ENCODE results near the gene L3HYPDH. TPM values are rescaled to one million over a fixed set of nuclear protein-coding genes. Genes with fewer than 3 reads are reported as not detected.
"Not testable (repeated sequence)": the region's sequence is repeated elsewhere in the genome, so short reads cannot be mapped to it uniquely, and the experiment has no call there.

Gene L3HYPDH
- polyA plus RNA-seq, 12 donors, result 17.0 to 39.1 (median 26.3) TPM; not detected in 1

DNA sequence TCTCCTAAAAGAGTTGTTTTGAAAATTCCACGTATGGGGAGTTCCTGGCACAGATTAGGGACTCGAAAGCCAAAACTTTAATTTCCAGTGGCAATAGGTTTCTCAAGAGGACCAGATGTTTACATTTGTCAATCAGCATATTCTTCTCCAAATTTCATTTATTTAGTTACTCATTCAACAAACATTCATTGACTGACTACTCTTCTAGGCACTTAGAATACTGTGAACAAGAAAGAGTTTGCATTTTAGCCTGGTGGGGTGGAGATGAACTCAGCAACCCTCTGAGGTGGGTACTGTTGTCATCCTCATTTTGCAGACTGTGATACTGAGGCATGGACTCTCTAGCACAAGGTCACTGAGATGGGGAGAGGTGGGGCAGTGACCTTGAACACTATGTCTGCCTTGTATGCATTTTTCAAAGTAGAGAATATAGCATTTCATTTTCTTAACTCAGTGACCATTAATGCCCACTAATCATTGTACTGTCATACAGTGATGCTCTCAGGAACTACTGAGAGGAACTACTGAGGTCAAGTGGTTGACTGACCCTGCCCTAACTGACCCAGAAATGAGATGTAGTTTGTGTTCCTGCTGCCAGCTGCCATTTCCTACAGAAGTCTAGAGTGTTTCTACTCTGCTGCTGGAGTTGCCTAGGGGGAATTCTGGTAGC is 2.2 kb downstream of the L3HYPDH start:
- DNase-seq, result no peak

- DNase-seq, result no peak
Observed at GRCh38 chr14:59481407-59481806, 2.8 kb downstream of the L3HYPDH start.

- no peak for DNase-seq
Observed at GRCh38 chr14:59480166-59480565, 4.0 kb downstream of the L3HYPDH start.

GRCh38 chr14:59478540-59478939 is 5.7 kb downstream of the L3HYPDH start:
- DNase-seq, result no peak

GRCh38 chr14:59475709-59476108 is 8.5 kb downstream of the L3HYPDH start:
- DNase-seq, result no peak

- no peak for DNase-seq
Observed at GRCh38 chr14:59474172-59474571, 10.0 kb downstream of the L3HYPDH start.

DNA sequence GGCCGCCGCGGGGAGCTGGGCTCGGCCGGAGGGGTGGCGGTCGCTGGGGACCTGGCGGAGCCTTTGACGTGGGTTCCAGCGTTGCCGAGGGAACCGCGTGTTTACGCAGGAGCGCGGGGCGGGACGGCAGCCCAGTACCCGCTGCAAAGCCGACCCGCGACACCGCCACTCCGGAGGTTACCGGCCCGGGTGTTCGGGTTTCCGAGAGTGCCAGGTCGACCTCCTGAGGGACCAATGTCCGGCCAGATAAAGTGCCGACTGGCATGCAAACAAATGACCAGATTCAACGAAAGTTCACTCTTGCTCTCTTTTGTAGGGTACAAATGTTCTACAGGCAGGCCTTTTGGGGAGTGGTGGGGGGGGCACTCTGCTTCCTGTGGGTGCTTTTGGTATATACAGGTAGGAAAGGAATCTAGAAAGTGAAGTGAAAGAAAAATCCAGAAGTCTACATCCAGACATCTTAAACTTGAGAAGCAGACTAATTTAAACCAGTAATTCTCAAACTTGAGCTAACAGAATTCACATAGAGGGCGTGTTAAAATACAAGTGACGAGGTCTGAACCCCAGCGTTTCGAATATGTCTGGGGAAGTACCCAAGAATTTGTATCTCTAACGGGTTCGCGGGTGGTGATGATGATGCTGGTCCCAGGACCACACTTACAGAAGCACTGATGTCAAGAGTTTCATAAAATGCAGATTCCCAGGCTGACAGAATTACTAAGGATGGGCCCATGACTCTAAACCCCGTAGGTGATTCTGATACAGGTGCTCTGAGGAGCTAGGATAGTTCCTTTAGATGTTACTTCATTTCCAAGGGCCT is 18.7 kb downstream of the L3HYPDH start, which contains the start of gene GPR135:
GPR135 (minus strand) TSS at position 65 of the 820 bp plus-strand sequence. CDS start 154 bp downstream, outside the sequence.
- DNase-seq, result no peak

DNA sequence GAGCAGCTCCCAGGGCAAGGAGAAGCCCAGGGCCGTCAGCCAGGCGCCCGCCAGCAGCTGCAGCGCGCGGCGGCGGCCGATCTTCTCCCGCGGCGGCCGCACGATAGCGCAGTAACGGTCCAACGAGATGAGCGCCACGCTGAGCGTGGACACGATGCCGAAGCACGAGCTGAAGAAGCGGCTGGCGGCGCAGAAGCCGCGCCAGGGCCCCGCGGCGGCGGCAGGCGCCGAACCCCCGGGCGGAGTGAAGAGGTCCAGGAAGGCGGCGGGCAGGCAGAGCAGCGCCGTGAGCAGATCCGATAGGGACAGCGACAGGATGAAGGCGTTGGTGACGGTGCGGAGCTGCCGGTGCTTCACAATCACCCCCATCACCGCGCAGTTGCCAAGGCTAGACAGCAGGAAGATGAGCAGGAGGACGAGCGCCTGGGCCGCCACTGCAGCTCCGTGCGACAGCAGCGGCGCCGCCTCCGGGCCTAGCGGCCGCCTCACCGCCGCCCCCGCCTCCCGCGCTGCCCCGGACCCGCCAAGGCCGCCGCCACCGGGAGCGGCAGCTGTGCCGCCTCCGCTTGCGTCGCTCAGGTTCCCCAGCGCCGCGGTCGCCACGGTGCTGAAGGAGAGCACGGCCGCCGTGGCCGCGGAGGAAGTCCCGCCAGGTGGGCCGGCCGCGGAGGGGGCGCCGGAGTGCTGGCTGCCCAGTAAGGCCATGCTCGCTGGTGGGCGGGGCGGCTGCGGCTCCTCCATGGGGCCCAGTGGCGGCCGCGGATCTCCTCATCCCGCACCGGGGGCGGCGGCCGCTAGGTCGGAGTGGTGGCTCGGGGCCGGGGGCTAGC is 19.5 kb downstream of the L3HYPDH start:
- DNase-seq, result peak; percentile 56

GRCh38 chr14:59463787-59464485 is 20.3 kb downstream of the L3HYPDH start:
- DNase-seq, result no peak

DNA sequence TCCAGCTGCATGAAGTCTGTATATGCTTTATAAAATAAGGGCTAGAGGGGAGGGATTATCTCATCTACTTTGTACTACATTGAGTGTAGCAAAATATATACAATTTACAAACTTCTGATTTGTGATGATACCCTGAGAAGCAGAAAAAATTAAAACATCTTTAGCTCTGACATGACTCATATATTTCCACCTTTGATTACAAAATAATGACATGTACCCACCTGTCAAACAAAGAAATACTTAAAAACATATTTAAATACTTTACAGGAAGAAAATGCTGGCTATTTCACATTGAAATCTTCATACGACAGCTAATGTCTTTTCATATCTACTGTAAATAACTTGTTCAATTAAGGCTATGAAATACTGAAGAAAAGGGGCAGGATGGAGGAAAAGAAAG is 22.3 kb downstream of the L3HYPDH start:
- no peak for DNase-seq

- DNase-seq, result no peak
Observed at GRCh38 chr14:59460378-59460777, 23.8 kb downstream of the L3HYPDH start.

- no peak for DNase-seq
Observed at GRCh38 chr14:59458486-59458885, 25.7 kb downstream of the L3HYPDH start.

DNA sequence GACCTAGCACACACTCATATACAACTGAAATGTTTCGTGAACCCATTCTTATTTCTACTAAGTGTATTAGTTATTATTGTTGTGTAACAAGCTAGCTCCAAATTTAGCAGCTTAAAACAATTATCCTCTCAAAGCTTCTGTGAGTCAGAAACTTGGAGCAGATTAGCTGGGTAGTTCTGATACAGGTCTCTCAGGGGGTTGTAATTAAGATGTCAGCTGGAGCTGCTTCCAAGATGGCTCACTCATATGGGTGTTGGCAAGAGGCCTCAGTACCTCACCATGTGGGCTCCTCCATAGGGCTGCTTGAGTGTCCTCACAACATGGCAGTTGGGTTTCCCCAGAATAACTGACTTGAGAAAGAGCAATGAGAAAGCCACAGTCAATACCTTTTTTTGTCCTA is 28.8 kb downstream of the L3HYPDH start:
- DNase-seq, result no peak

GRCh38 chr14:59454139-59454538 is 30.1 kb downstream of the L3HYPDH start:
- no peak for DNase-seq

- DNase-seq, result no peak
Observed at GRCh38 chr14:59451849-59452248, 32.4 kb downstream of the L3HYPDH start.

DNA sequence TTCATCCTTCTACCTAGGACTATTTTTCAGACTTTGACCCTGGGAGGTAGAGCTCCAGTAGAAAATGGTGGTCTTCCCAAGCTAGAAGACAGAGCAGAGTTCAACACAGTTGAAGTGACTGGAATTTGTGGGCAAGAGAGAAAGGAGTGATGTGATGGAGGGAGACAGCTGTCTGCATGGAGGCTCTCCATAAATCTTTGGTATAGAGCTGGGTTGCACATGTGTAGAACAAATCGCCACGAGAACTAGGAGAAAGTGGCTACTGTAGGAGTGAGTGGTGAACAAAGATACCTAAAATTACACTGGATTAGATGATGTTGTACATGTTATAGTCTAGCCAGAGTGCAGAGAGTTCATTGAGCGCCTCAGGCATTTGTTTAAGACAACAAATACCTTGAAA is 33.5 kb downstream of the L3HYPDH start:
- DNase-seq, result no peak

GRCh38 chr14:59448673-59449072 is 35.5 kb downstream of the L3HYPDH start:
- not testable (repeated sequence) for DNase-seq

DNA sequence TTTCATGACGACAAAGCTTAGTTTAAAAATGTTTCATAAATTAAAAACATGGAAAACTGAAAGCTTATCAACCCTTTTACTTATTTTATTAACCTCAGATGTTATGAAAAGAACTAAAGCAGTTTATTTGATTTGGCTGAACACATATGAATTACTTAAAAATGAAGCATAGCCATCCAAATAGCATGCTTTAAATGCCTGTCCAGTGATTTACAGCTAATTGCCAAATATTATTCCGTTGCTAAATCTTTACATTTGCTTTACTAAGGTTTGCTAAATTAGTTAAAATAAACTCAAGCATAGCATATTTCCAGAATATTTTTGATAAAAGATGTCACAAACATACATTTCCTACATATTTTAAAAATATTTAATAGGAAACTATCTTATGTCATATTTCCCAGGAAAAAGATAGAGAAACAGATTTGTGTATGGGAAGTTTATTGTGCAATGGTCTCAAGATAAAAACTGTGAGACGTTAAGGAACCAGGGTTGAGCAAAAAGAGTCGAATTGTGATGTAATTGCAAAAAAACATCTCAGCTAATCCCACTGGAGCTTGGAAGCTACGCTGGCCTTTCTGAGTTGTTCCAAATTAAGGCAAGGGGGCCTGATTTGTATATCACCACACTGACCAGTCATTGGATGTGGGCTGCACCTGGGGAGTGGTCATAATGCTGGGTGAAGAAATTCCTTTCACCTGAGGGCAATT is 44.8 kb downstream of the L3HYPDH start:
- no peak for DNase-seq

GRCh38 chr14:59438195-59438647 is 46.0 kb downstream of the L3HYPDH start:
- DNase-seq, result no peak

- DNase-seq, result no peak
Observed at GRCh38 chr14:59435987-59436386, 48.2 kb downstream of the L3HYPDH start.

DNA sequence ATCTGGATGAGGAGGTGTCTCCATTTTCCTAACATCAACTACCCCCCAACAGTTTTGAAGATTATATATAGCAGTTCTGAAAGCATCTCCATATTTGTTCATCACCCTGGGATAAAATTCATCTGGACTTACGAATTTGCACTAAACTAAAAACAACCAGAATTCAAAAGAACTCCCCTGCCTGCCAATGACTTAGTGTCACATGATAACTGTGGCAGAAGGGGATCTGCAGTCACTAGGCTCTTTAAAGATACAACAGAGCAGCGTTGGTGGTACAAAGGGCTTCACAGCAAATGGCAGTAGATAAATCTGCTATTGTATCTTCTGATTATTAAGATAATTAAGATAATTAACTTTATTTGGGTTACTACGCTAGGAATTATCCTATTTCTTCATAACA is 49.1 kb downstream of the L3HYPDH start:
- no peak for DNase-seq
